Measurements from ENCODE around the gene SPSB2.

Gene SPSB2

GRCh38 chr12:6834873-6835272 lies 38.2 kb downstream of the SPSB2 start:
- H3K4me1 ChIP-seq (ENCODE audit: control extremely low read depth in 1 of 4, control insufficient read depth in 4 of 4, insufficient read depth in 4 of 4, low read length in 3 of 4), result peaks cover 0 to 4% (median 0%) of the 10 kb centered on the region in 4 experiments
- DNase-seq, result no peak
- peaks cover 0 to 2% (median 0%) of the 10 kb centered on the region in 5 experiments for H3K27me3 ChIP-seq (replicated peaks in 2 of 5; ENCODE audit: control insufficient read depth in 4 of 5, insufficient read depth in 5 of 5, low read length in 4 of 5)
- WGBS (ENCODE audit: insufficient coverage), result 87% methylated on average over 3 of the region's 5 CpGs
- H3K36me3 ChIP-seq (ENCODE audit: control insufficient read depth in 4 of 4, insufficient read depth in 4 of 4, low read length in 3 of 4), result peaks cover 2 to 64% (median 4%) of the 10 kb centered on the region in 4 experiments
- no peak overlapping the region for H3K27ac ChIP-seq (ENCODE audit: insufficient read depth in 1 of 2, low read depth in 1 of 2, low read length in 2 of 2, poor library complexity in 1 of 2, severe bottlenecking in 2 of 2)
- POLR2A ChIA-PET, result no interaction called here
- CTCF ChIA-PET, result interaction anchor here (0.8 to 5.1 kb wide), 15 partner anchors 9 to 101 kb away, joined by 3 to 39 read pairs (median 5); partner anchors contain the start of genes CDCA3, GPR162, LAG3 and MLF2
- no peaks in the 10 kb centered on the region for H3K9me3 ChIP-seq (ENCODE audit: control extremely low read depth in 1 of 5, control insufficient read depth in 4 of 5, insufficient read depth in 2 of 5, low read depth in 1 of 5, low read length in 4 of 5)
- H3K4me3 ChIP-seq (ENCODE audit: control insufficient read depth in 1 of 7, extremely low read depth in 1 of 7, insufficient read depth in 4 of 7, low read depth in 2 of 7, low read length in 6 of 7), result no peak overlapping the region

DNA sequence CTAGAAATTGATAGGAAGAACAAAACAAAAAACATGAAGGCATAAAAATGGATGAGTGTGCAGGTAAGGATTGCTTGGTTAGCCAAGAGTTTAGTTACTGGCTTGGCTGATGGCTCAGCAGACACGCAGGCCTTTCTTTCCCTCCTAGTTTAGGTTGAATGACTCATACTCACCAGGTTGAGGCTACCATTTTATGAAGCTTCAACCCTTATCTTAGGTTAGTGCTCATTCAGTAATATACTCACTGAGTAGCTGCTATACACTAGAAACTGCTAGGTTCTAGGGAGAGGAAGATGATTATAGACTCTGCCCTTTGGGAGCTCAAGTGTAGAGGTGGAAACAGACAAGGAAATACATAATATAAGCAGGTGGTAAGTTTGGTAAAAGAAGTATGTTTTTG lies 38.8 kb downstream of the SPSB2 start:
- Histone ChIP-seq H3K27me3 (replicated peaks in 2 of 5; ENCODE audit: control insufficient read depth in 4 of 5, insufficient read depth in 5 of 5, low read length in 4 of 5) (peaks cover 0 to 6% (median 0%) of the 10 kb centered on the region in 5 experiments), H3K27ac (ENCODE audit: insufficient read depth in 1 of 2, low read depth in 1 of 2, low read length in 2 of 2, poor library complexity in 1 of 2, severe bottlenecking in 2 of 2) (no peak overlapping the region), H3K9me3 (ENCODE audit: control extremely low read depth in 1 of 5, control insufficient read depth in 4 of 5, insufficient read depth in 2 of 5, low read depth in 1 of 5, low read length in 4 of 5) (no peaks in the 10 kb centered on the region), H3K4me1 (ENCODE audit: control extremely low read depth in 1 of 4, control insufficient read depth in 4 of 4, insufficient read depth in 4 of 4, low read length in 3 of 4) (peaks cover 0 to 10% (median 5%) of the 10 kb centered on the region in 4 experiments), H3K4me3 (ENCODE audit: control insufficient read depth in 1 of 7, extremely low read depth in 1 of 7, insufficient read depth in 4 of 7, low read depth in 2 of 7, low read length in 6 of 7) (no peak overlapping the region), H3K36me3 (ENCODE audit: control insufficient read depth in 4 of 4, insufficient read depth in 4 of 4, low read length in 3 of 4) (peaks cover 0 to 58% (median 4%) of the 10 kb centered on the region in 4 experiments)
- DNase-seq, result no peak
- ChIA-PET POLR2A (no interaction called here), CTCF (interaction anchor here (0.6 to 5.1 kb wide), 18 partner anchors 9 to 213 kb away, joined by 3 to 39 read pairs (median 4); partner anchors contain the start of genes CD4, CDCA3, GPR162 and LAG3)
- 100% methylated on average over 1 of the region's 1 CpG for WGBS (ENCODE audit: insufficient coverage)

- H3K27ac ChIP-seq (ENCODE audit: insufficient read depth in 1 of 2, low read depth in 1 of 2, low read length in 2 of 2, poor library complexity in 1 of 2, severe bottlenecking in 2 of 2), result no peak overlapping the region
- peaks cover 0 to 15% (median 13%) of the 10 kb centered on the region in 4 experiments for H3K4me1 ChIP-seq (ENCODE audit: control extremely low read depth in 1 of 4, control insufficient read depth in 4 of 4, insufficient read depth in 4 of 4, low read length in 3 of 4)
- H3K36me3 ChIP-seq (ENCODE audit: control insufficient read depth in 4 of 4, insufficient read depth in 4 of 4, low read length in 3 of 4), result peaks cover 0 to 49% (median 4%) of the 10 kb centered on the region in 4 experiments
- H3K9me3 ChIP-seq (ENCODE audit: control extremely low read depth in 1 of 5, control insufficient read depth in 4 of 5, insufficient read depth in 2 of 5, low read depth in 1 of 5, low read length in 4 of 5), result no peaks in the 10 kb centered on the region
- 97% methylated on average over 6 of the region's 6 CpGs for WGBS (ENCODE audit: insufficient coverage)
- ChIA-PET POLR2A (no interaction called here), CTCF (interaction anchor here (0.8 to 5.1 kb wide), 13 partner anchors 8 to 213 kb away, joined by 3 to 39 read pairs (median 7); partner anchors contain the start of genes CDCA3, MLF2 and SPSB2)
- peaks cover 0 to 7% (median 0%) of the 10 kb centered on the region in 5 experiments for H3K27me3 ChIP-seq (replicated peaks in 2 of 5; ENCODE audit: control insufficient read depth in 4 of 5, insufficient read depth in 5 of 5, low read length in 4 of 5)
- no peak for DNase-seq
- H3K4me3 ChIP-seq (ENCODE audit: control insufficient read depth in 1 of 7, extremely low read depth in 1 of 7, insufficient read depth in 4 of 7, low read depth in 2 of 7, low read length in 6 of 7), result no peak overlapping the region
Measured at GRCh38 chr12:6833189-6833890, 39.8 kb downstream of the SPSB2 start.

- ChIA-PET POLR2A (no interaction called here), CTCF (interaction anchor here (0.7 to 13.0 kb wide), 9 partner anchors 11 to 99 kb away, joined by 3 to 97 read pairs (median 3); partner anchors contain the start of gene MLF2)
- H3K4me3 ChIP-seq (ENCODE audit: control insufficient read depth in 1 of 7, extremely low read depth in 1 of 7, insufficient read depth in 4 of 7, low read depth in 2 of 7, low read length in 6 of 7), result no peak overlapping the region
- peaks cover 0 to 7% (median 0%) of the 10 kb centered on the region in 5 experiments for H3K27me3 ChIP-seq (replicated peaks in 2 of 5; ENCODE audit: control insufficient read depth in 4 of 5, insufficient read depth in 5 of 5, low read length in 4 of 5)
- H3K9me3 ChIP-seq (ENCODE audit: control extremely low read depth in 1 of 5, control insufficient read depth in 4 of 5, insufficient read depth in 2 of 5, low read depth in 1 of 5, low read length in 4 of 5), result no peaks in the 10 kb centered on the region
- no peak overlapping the region for H3K27ac ChIP-seq (ENCODE audit: insufficient read depth in 1 of 2, low read depth in 1 of 2, low read length in 2 of 2, poor library complexity in 1 of 2, severe bottlenecking in 2 of 2)
- peaks cover 0 to 37% (median 2%) of the 10 kb centered on the region in 4 experiments for H3K36me3 ChIP-seq (ENCODE audit: control insufficient read depth in 4 of 4, insufficient read depth in 4 of 4, low read length in 3 of 4)
- 88% methylated on average over 2 of the region's 4 CpGs for WGBS (ENCODE audit: insufficient coverage)
- peaks cover 0 to 24% (median 21%) of the 10 kb centered on the region in 4 experiments for H3K4me1 ChIP-seq (ENCODE audit: control extremely low read depth in 1 of 4, control insufficient read depth in 4 of 4, insufficient read depth in 4 of 4, low read length in 3 of 4)
- no peak for DNase-seq
Measured at GRCh38 chr12:6832125-6832524, 41.0 kb downstream of the SPSB2 start.

- H3K9me3 ChIP-seq (ENCODE audit: control extremely low read depth in 1 of 5, control insufficient read depth in 4 of 5, insufficient read depth in 2 of 5, low read depth in 1 of 5, low read length in 4 of 5), result no peaks in the 10 kb centered on the region
- ChIA-PET CTCF (interaction anchor here (0.8 to 13.0 kb wide), 7 partner anchors 9 to 98 kb away, joined by 3 to 97 read pairs (median 6); partner anchors contain the start of genes GNB3 and MLF2), POLR2A (no interaction called here)
- H3K36me3 ChIP-seq (ENCODE audit: control insufficient read depth in 4 of 4, insufficient read depth in 4 of 4, low read length in 3 of 4), result peaks cover 0 to 32% (median 2%) of the 10 kb centered on the region in 4 experiments
- H3K27me3 ChIP-seq (replicated peaks in 2 of 5; ENCODE audit: control insufficient read depth in 4 of 5, insufficient read depth in 5 of 5, low read length in 4 of 5), result peaks cover 0 to 7% (median 0%) of the 10 kb centered on the region in 5 experiments
- no peak overlapping the region for H3K4me3 ChIP-seq (ENCODE audit: control insufficient read depth in 1 of 7, extremely low read depth in 1 of 7, insufficient read depth in 4 of 7, low read depth in 2 of 7, low read length in 6 of 7)
- H3K27ac ChIP-seq (ENCODE audit: insufficient read depth in 1 of 2, low read depth in 1 of 2, low read length in 2 of 2, poor library complexity in 1 of 2, severe bottlenecking in 2 of 2), result no peak overlapping the region
- WGBS (ENCODE audit: insufficient coverage), result 94% methylated on average over 9 of the region's 12 CpGs
- no peak for DNase-seq
- H3K4me1 ChIP-seq (ENCODE audit: control extremely low read depth in 1 of 4, control insufficient read depth in 4 of 4, insufficient read depth in 4 of 4, low read length in 3 of 4), result peaks cover 0 to 27% (median 22%) of the 10 kb centered on the region in 4 experiments
Measured at GRCh38 chr12:6831450-6831995, 41.6 kb downstream of the SPSB2 start.

DNA sequence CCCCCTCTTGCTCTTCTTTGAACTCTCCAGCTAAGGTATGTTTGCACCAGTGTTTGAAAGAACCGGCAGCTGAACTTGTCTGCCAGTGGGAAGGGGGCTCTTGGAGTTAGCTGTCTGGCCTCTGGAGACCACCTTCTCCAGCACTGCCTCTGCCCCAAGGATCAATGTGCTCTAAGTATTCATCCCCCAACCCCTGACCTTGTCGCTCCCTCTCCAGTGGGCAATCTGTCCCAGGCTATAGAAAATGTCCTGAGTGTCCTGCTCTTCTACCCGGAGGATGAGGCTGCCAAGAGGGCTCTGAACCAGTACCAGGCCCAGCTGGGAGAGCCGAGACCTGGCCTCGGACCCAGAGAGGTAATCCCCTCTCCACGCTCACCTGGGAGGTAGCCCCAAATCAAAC lies 42.1 kb downstream of the SPSB2 start:
- Histone ChIP-seq H3K36me3 (ENCODE audit: control insufficient read depth in 4 of 4, insufficient read depth in 4 of 4, low read length in 3 of 4) (peaks cover 0 to 30% (median 2%) of the 10 kb centered on the region in 4 experiments), H3K27me3 (replicated peaks in 2 of 5; ENCODE audit: control insufficient read depth in 4 of 5, insufficient read depth in 5 of 5, low read length in 4 of 5) (peaks cover 0 to 7% (median 0%) of the 10 kb centered on the region in 5 experiments), H3K4me1 (ENCODE audit: control extremely low read depth in 1 of 4, control insufficient read depth in 4 of 4, insufficient read depth in 4 of 4, low read length in 3 of 4) (peaks cover 0 to 27% (median 22%) of the 10 kb centered on the region in 4 experiments), H3K4me3 (ENCODE audit: control insufficient read depth in 1 of 7, extremely low read depth in 1 of 7, insufficient read depth in 4 of 7, low read depth in 2 of 7, low read length in 6 of 7) (no peak overlapping the region), H3K27ac (ENCODE audit: insufficient read depth in 1 of 2, low read depth in 1 of 2, low read length in 2 of 2, poor library complexity in 1 of 2, severe bottlenecking in 2 of 2) (no peak overlapping the region), H3K9me3 (ENCODE audit: control extremely low read depth in 1 of 5, control insufficient read depth in 4 of 5, insufficient read depth in 2 of 5, low read depth in 1 of 5, low read length in 4 of 5) (no peaks in the 10 kb centered on the region)
- no peak for DNase-seq
- CTCF ChIA-PET, result interaction anchor here (0.9 to 13.0 kb wide), 11 partner anchors 9 to 98 kb away, joined by 3 to 97 read pairs (median 6); partner anchors contain the start of genes GNB3 and MLF2
- WGBS (ENCODE audit: insufficient coverage), result 96% methylated on average over 6 of the region's 6 CpGs
- POLR2A ChIA-PET, result no interaction called here

All from common myeloid progenitor, CD34-positive (primary cell).